OCI-LY1 (cell line): Measurements from ENCODE around the gene RAB40B.

Experiments
- EZH2 ChIP-seq: fragments of 200-600 bp; sonication (generic), shearing (Covaris generic); IDR thresholded peaks from 2 replicates; pipeline ENCODE4 v1.8.0; 2017; ENCODE audit warnings: borderline replicate concordance, mixed run types, mild to moderate bottlenecking, antibody characterized with exemption, low read length, moderate library complexity, mixed read lengths
- TF ChIP-seq, protein P1 (sequence below): fragments of 200-600 bp; sonication (generic), shearing (Covaris generic); IDR thresholded peaks from 2 replicates; pipeline ENCODE4 v1.5.1; 2017; ENCODE audit warnings: mild to moderate bottlenecking, antibody characterized with exemption, low read length, moderate library complexity, mixed read lengths

DNA sequence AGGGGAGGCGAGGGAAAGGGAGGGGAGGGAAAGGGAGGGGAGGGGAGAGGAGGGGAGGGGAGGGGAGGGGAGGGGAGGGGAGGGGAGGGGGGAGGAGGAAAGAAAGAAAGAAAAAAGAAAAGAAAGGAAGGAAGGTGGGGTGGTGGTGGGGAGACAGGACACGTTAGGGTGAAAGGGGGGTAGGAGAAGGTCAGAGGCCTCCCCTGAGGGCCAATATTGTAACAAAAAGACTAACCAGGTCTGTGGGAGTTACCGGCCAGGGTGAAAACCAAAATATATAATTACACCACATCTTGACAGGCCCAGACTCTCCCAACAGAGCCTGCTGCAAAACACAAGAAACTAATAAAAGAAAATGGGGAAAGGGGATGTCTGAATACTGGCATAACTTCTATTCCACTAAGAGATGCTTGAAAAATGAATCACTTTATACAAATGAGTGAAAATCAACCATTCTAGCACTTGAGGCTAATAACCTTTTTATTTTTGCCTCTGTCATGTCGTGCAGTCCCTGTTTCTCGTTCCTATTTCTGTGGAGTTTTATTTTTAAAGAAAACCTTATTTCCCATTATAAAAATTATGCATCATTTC is 60.2 kb downstream of the RAB40B start:
- TF ChIP-seq, protein P1, sequence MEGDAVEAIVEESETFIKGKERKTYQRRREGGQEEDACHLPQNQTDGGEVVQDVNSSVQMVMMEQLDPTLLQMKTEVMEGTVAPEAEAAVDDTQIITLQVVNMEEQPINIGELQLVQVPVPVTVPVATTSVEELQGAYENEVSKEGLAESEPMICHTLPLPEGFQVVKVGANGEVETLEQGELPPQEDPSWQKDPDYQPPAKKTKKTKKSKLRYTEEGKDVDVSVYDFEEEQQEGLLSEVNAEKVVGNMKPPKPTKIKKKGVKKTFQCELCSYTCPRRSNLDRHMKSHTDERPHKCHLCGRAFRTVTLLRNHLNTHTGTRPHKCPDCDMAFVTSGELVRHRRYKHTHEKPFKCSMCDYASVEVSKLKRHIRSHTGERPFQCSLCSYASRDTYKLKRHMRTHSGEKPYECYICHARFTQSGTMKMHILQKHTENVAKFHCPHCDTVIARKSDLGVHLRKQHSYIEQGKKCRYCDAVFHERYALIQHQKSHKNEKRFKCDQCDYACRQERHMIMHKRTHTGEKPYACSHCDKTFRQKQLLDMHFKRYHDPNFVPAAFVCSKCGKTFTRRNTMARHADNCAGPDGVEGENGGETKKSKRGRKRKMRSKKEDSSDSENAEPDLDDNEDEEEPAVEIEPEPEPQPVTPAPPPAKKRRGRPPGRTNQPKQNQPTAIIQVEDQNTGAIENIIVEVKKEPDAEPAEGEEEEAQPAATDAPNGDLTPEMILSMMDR: no peak
- no peak for TF ChIP-seq EZH2
